Endometrium (tissue), 2 donors: ENCODE measurements around the gene SYVN1.

Source experiments
- FAIRE-seq: peaks from 2 replicates; lab custom pipeline; 2012; peaks lifted over from hg19 to GRCh38; lab: Jason Lieb, UNC
- donor health status: control.
- donor health status: control.

The SYVN1 gene

DNA sequence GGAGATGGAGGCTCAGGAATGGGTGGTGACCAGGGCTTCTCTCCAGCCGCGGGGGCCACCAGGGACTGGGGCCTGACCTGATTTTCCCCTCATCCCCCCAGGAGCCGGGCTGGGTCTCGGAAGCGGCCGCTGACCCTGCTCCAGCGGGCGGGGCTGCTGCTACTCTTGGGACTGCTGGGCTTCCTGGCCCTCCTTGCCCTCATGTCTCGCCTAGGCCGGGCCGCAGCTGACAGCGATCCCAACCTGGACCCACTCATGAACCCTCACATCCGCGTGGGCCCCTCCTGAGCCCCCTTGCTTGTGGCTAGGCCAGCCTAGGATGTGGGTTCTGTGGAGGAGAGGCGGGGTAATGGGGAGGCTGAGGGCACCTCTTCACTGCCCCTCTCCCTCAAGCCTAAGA is 46.5 kb downstream of the SYVN1 start:
- no peak for FAIRE-seq

DNA sequence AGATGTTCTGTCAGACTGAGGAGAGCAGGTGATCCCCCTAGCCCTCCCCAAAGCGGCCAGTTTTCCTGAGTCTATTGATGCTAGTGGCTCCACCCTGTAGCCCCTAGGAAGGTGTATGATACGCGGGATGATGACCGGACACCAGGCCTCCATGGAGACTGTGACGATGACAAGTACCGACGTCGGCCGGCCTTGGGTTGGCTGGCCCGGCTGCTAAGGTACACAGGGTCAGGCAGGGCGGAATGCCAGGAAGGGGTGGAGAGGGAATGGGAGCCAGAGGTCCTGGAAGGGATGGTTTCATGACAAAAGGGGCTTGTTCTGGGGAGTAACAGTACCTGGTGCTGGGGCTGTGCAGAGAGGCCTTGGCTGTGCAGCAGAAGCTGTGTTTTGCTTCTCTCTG is 47.1 kb downstream of the SYVN1 start:
- no peak for FAIRE-seq

DNA sequence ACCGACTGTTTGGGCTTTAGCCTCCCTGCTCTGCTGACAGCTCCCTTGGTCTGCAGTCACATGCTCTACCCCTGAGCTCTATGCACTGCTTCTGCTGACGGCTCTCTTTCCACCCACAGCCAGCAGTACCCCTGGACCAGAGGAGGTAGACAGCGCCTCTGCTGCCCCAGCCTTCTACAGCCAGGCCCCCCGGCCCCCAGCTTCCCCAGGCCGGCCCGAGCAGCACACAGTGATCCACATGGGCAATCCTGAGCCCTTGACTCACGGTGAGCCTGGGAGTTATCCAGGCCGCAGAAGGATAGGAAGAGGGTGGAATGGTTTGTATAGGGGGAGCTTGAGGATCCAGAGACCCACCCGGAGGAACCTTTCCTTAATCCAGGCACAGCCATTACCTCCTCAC is 47.5 kb downstream of the SYVN1 start:
- FAIRE-seq = no peak

DNA sequence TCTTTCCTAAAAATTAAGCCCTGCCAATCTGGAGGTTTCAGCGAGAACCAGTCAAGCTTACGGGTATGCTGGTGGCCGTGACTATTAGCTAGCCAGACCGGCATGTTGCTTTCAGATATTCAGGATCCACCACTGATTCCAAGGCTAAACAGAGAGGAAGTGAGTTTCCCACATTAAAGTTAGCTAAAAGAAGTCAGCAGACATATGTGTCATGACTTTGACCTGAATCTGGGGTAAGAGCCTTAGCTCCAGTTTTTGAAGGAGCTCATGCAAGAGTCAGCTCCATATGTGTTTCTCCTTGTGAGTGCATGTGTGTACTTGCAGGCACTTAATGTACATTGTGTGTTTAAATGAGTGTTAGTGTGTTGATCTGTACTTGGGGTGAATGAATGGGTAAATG is 48.9 kb downstream of the SYVN1 start:
- FAIRE-seq = no peak

DNA sequence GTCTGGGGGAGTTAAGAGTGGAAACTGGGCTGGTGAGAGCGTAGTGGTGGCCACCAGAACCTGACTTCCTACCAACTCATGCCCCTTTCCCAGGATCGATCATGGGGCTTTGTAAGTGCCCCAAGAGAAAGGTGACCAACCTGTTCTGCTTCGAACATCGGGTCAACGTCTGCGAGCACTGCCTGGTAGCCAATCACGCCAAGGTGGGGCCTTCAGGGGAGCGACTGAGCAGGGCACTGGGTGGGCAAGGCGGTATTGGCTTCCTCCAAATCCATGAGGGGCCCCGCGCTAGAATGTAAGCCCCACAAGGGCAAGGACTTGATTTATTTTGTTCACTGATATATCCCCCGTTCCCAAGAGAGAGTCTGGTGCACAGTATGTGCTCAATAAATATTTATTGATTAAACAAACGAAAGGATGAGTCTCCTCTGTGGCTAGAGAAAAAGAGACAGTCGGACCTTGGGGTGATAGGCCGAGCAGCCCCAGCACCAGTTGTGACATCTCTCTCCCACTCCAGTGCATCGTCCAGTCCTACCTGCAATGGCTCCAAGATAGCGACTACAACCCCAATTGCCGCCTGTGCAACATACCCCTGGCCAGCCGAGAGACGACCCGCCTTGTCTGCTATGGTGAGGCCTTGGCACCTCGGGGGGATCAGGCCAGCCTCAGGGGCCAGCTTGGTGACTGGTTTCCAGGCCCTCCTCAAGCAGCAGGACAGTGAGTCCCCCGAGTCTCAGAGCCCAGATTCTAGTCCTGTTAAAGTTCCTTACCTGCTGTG is 49.5 kb downstream of the SYVN1 start:
- no peak for FAIRE-seq

DNA sequence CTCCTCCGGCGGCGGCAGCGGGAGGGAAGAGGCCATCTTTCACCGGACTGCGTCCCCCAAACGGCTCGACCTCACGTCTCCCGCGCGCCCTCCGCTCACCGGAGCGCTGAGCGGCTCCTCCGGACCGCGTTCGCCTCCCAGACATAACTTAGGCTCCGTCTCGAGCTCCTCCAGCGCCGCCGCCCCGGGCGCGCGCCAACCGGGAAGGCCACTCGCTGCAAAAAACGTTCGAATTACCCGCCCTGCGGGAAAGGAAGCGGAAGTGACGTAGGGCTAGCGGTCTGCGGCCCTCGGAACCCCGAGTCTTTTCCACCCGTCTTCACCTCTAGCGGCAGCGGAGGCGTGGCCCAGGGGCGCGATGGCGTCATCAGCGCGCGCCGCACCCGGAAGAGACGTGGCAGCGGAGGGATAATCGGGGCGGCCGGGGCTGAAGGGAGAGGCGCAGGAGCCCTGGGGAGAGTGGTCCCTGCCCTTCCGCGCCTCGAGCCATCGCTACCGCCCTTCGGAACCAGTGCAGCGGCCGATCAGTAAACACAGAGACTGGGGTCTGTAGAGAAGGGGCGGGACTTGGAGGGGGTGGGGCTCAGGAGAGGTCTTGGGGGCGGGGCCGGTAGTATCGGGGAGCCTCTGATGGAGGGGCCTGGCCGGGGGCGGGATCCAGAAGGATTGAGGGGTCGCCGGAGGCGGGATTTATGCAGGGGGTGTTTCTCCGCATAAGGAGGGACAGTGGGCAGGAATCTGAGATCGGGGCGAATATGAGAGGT is 50.3 kb downstream of the SYVN1 start, which contains the start of the genes CDCA5 and ZFPL1:
Gene CDCA5 (minus strand): TSS at position 207 of the 764 bp plus-strand sequence. CDS start 62 bp downstream, at position 145.
Gene ZFPL1 (plus strand): TSS at position 389 of the 764 bp plus-strand sequence. CDS start 477 bp downstream, outside the sequence.
- peak; percentile 82 for FAIRE-seq

DNA sequence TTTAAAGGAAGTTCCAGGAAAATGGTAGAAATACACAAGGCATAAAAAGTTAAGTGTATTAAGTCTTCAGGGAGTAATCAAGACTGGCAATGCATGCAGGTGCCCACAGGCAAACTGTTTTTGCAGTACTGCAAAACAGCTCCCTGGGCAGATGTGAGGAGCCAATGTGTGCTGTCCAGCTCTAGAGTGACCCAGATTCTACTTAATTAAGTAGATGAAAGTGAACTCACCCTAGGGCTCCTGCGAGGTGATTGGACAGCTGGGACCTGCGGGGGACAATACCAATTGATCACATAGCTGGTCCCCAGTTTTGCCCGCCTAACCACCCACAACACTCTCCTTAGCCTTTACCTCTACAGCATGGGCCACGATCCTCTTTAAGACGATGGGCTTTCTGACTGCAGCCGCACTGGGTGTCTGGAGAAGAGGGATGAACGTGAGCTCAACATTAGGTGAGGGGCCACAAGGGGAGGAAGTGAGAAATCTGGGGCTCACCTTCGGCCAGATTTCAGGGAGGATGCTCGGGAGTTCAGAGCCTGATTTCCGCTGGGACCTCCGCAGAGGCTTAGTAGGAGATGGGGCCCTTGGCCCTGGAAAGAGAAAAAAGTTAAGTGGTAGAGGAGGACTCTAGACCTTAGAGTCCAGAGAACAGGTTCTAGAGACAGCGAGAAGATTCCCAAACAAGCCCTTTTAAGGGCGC is 51.0 kb downstream of the SYVN1 start:
- no peak for FAIRE-seq

DNA sequence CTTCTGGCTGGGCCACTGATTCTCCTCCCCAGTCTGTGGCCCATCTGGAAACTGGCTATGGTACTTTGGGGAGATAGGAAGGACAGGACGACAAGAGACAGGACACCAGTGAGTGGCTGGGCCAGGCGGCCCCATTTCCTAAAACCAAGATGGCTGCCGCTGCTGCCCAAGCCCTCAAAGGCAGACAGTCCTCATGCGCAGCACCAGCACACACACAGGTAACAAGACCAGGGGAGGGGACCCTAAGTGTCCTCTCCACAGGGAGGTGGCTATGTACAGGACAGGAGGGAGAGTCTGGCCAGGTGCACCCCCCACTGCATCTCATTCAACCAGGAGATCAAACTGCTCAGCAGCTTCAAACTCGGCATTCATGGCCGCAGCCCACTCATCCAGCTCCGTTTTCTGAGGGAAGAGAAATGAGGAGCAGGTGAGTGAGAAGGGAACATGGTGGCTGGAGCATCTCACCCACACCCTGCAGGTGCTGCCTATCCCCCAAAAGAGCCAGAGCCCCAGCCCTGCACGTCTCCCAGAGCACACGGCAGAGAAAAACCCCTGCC is 55.5 kb downstream of the SYVN1 start:
- FAIRE-seq = no peak

DNA sequence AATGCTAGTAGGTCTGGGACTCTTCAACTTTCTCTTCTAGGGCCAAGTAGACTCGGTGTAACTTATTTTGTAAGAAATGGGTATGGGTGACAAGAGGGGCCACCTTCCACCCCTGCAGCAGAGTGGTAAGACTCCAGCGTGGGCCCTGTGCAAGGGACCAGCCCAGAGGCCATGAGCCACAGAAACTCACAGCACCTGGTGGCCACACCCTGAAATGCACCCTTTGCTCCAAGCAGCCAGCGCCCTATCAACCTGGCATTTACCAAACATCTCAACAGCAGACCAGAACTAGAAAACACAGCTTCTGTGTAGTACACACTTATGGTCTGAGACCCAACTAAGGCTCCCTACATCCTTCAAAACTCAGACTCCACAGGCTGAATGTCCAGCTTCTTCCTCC is 56.2 kb downstream of the SYVN1 start:
- no peak for FAIRE-seq

DNA sequence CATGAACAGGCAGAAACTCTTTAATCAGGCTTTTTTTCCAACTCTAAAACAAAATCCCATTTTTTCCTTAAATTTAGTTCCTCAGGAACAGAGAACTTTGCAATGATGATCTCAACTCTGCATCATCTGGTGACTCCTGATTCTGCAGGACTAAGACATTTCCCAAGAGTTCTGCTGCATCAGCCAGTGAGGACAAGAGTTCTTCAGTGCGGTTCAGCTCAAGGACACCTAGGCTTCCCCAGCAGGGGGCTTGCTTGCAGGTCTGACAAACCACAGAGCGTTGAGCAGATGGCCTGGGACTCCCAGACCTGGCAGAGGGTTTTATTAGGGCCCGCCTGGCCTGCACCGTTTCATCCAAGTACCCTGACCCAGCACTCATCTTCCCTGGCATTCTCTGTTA is 56.9 kb downstream of the SYVN1 start:
- no peak for FAIRE-seq
